HFF-Myc (cell line): Measurements from ENCODE around the gene CIDEB.

Source experiments
- DNase-seq: peaks from one replicate; pipeline ENCODE4 v3.0.0-alpha.2; 2011; ENCODE audit warnings: low read depth; ENCODE audit errors: extremely low read depth
- H3K4me3 ChIP-seq: replicated peaks from 2 replicates; pipeline ENCODE4 v1.5.1; 2011; ENCODE audit warnings: low read depth, mild to moderate bottlenecking, control low read depth, low read length
- TF ChIP-seq, protein P1 (sequence below): IDR thresholded peaks from 2 replicates; pipeline ENCODE4 v1.5.1; 2012; ENCODE audit warnings: mild to moderate bottlenecking, low read depth, low read length, control low read depth; ENCODE audit errors: missing control alignments

Gene CIDEB

DNA sequence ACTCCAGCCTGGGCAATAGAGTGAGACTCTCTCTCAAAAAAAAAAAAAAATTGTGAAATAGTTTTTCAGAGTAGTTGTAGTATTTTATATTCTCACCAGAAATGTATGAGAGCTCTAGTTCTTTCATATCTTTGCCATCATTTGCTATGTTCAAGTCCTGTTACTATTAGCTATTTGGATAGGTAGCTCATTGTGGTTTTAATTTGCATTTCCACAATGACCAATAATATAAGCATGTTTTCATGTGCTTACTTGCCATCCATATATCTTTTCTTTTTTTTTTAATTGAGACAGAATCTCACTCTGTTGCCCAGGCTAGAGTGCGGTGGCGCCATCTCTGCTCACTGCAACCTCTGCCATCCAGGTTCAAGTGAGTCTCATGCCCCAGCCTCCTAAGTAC is 40.4 kb upstream of the CIDEB start:
- no peak for DNase-seq
- TF ChIP-seq, protein P1, sequence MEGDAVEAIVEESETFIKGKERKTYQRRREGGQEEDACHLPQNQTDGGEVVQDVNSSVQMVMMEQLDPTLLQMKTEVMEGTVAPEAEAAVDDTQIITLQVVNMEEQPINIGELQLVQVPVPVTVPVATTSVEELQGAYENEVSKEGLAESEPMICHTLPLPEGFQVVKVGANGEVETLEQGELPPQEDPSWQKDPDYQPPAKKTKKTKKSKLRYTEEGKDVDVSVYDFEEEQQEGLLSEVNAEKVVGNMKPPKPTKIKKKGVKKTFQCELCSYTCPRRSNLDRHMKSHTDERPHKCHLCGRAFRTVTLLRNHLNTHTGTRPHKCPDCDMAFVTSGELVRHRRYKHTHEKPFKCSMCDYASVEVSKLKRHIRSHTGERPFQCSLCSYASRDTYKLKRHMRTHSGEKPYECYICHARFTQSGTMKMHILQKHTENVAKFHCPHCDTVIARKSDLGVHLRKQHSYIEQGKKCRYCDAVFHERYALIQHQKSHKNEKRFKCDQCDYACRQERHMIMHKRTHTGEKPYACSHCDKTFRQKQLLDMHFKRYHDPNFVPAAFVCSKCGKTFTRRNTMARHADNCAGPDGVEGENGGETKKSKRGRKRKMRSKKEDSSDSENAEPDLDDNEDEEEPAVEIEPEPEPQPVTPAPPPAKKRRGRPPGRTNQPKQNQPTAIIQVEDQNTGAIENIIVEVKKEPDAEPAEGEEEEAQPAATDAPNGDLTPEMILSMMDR, result no peak
- no peak overlapping the region for H3K4me3 ChIP-seq

DNA sequence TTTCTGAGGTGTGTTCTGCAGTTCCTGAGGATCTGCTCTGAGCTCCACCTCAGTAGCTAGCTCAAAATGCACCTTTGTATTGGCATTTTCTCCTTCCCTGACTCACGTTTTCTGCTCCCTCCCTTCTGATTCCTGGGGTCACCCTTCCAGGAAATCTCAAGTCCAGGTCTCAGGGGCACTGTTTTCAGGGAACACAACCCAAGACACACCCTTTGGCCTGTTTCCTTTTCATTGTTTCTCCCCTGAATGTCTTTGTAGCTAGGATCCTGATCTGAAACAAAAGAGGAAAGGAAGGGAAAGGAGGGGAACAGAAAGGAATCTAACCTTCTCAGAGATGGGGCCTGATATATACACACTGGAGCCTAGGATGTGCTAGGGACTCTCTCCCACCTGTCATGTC is 39.4 kb upstream of the CIDEB start:
- TF ChIP-seq, protein P1, result no peak
- DNase-seq, result no peak
- H3K4me3 ChIP-seq, result no peak overlapping the region

DNA sequence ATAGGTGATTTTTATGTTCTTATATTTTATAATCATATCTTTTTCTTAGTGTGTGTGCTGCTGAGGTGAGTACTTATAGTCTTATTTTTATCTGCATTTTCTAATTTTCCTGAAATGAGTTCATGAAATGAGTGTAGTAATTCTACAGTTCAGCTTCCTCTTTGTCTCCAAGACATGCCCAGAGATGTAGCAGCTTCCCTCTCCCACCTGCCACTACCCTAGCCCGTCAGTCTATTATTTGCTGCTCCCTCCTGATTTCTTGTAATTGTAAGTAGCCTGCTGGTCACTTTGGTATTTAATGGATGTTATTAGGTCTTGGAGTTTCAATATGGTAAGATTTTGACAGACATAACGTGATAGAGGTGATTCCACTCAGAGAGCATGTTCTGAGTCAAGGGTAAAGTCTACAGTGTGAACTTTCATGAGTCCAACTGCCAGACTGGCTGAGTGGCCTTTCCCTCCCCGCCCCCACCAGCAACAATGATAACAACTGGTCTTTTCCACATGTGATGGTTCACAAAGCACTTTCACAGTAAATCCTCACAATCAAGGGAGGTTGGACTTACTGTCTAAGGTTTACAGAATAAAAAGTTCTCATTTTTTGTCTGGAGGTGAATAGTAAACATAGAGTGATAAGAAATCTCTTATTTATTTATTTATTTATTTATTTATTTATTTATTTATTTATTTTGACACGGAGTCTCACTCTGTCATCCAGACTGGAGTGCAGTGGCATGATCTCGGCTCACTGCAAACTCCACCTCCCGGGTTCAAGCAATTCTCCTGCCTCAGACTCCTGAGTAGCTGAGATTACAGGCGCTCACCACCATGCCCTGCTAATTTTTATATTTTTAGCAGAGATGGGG is 36.3 kb upstream of the CIDEB start:
- no peak overlapping the region for H3K4me3 ChIP-seq
- no peak for DNase-seq
- TF ChIP-seq, protein P1, result no peak

DNA sequence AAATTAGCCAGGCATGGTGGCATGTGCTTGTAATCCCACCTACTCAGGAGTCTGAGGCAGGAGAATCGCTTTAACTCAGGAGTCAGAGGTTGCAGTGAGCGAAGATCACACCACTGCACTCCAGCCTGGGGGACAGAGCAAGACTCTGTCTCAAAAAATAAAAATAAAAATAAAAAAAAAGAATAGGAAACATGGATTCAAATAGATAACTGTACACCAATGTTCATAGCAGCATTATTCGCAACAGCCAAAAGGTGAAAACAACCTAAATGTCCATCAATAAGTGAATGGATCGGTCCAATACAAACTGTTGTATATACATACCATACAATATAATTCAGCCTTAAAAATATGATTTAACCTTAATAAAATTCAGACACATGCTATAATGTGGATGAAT is 35.1 kb upstream of the CIDEB start:
- TF ChIP-seq, protein P1, result no peak
- H3K4me3 ChIP-seq, result no peak overlapping the region
- DNase-seq, result no peak

DNA sequence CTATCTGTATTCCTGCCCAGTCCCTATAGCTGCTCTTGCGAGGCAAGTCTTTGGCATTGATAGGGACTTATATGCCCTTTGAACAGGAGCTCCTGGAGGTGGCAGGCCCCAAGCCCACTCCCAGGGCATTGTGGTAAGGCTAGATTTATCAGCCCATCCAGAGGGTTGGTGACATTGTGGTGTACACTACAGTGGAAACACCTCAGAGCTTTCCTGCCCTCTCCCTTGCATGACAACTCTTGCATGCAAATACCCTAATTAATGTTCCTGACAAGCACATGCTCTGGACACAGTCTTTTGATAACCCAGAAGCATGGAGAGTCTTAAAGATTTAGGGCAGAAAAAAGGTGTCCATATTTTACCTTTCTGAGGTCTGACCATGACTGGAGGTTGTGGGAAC is 32.8 kb upstream of the CIDEB start:
- H3K4me3 ChIP-seq, result no peak overlapping the region

DNA sequence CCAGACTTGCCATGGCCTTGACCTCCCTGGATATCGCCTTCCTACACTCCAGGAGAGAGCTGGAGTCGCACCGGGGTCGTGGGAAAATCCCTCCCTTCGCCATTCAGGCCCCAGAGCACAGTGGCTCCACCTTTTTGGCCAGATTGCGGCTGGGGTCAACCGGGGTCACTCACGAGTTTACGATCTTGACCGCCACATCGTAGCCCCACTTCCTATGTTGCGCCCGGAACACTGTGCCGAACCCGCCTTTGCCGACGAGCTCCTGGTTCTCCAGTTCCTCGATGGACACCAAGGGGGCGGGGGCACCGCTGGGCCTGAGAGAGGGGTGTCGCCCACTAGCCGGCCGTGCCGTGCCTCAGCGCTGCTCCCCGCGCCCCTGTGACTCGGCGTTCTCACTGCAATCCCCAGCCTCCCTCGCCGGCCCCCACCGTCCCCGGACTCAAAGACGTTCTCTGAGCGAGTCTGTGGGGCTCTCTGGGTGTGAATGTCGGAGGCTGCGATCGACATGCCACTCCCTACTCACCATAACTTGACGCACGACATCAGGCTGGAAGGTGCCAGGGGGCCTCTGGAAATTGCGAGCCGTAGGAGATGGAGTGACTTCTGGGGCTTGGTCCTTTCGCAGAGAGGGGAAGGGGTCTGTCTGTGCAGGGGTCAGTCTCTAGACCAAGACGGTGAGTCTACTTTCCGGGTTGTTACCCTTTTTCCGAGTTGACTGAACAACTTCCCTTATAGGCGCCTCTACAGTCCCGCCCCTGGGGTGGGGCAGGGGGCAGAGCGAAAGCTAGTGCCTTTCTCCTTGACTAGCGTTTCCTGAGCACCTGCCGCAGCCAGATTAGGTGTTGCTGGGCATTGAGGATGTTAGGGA is 31.7 kb upstream of the CIDEB start, which contains the start of gene RIPK3:
Gene RIPK3, minus strand, starts transcription at position 708 of the 868 bp plus-strand sequence. Its CDS starts 165 bp downstream, at position 543.
- 0 out of 2 replicates have a peak within 1 kb of the TSS, but pooled peaks have one; percentile 9 for H3K4me3 ChIP-seq
- DNase-seq, result no peak
- TF ChIP-seq, protein P1, result no peak

More for the DNA sequence above, 32.8 kb upstream of the CIDEB start:
- TF ChIP-seq, protein P1, result no peak
- no peak for DNase-seq
